ENCODE results near the gene TM2D3. TPM values are rescaled to one million over a fixed set of nuclear protein-coding genes. Genes with fewer than 3 reads are reported as not detected.

The TM2D3 gene
- total RNA-seq, 6 experiments from 2014 or later, result 31.4 to 35.9 (median 32.5) TPM

GRCh38 chr15:101596633-101597032 lies 55.5 kb downstream of the TM2D3 start:
- Mint-ChIP-seq H3K9me3 (0 out of 2 replicates have a peak, but pooled peaks cover 4% of the 10 kb centered on the region), H3K4me3 (no peak overlapping the region), H3K27ac (no peak overlapping the region), H3K27me3 (ENCODE audit: insufficient read depth) (peaks cover 13% of the 10 kb centered on the region), H3K36me3 (ENCODE audit: low read depth) (no peaks in the 10 kb centered on the region), H3K4me1 (ENCODE audit: low read depth) (no peaks in the 10 kb centered on the region)
- TF ChIP-seq CTCF (IDR thresholded peaks at IDR 0.05), result no peak
- DNase-seq, result no peak

Other genes starting within 250 kb of the TM2D3 start
- not detected for gene PCSK6, start 162.7 kb downstream of the TM2D3 start, total RNA-seq (2021; fragmentation: NEBNext Ultra II Directional; extraction: Animal tissue kit (Norgen Biotek cat#: 25700))
- gene TARS3, start 72.1 kb upstream of the TM2D3 start, total RNA-seq (2021; fragmentation: NEBNext Ultra II Directional; extraction: Animal tissue kit (Norgen Biotek cat#: 25700)), result 1 to 10 TPM; 6.7 to 9.1 (median 7.8) TPM
- gene OR4F6, start 151.1 kb upstream of the TM2D3 start, total RNA-seq (2021; fragmentation: NEBNext Ultra II Directional; extraction: Animal tissue kit (Norgen Biotek cat#: 25700)), result not detected
- gene OR4F15, start 159.8 kb upstream of the TM2D3 start, total RNA-seq (2021; fragmentation: NEBNext Ultra II Directional; extraction: Animal tissue kit (Norgen Biotek cat#: 25700)), result under 1 TPM; 0.14 to 0.27 (median 0.23) TPM